HG02970 (cell line): ENCODE results near the gene MSI2.

Experiments used
- ATAC-seq: cut with Tn5 transposase; IDR thresholded peaks from one replicate; pipeline ENCODE4 v1.9.1; 2021; ENCODE audit warnings: mild to moderate bottlenecking, moderate library complexity, moderate number of reproducible peaks; ENCODE audit not compliant: unreplicated experiment, low FRiP score

The MSI2 gene

DNA sequence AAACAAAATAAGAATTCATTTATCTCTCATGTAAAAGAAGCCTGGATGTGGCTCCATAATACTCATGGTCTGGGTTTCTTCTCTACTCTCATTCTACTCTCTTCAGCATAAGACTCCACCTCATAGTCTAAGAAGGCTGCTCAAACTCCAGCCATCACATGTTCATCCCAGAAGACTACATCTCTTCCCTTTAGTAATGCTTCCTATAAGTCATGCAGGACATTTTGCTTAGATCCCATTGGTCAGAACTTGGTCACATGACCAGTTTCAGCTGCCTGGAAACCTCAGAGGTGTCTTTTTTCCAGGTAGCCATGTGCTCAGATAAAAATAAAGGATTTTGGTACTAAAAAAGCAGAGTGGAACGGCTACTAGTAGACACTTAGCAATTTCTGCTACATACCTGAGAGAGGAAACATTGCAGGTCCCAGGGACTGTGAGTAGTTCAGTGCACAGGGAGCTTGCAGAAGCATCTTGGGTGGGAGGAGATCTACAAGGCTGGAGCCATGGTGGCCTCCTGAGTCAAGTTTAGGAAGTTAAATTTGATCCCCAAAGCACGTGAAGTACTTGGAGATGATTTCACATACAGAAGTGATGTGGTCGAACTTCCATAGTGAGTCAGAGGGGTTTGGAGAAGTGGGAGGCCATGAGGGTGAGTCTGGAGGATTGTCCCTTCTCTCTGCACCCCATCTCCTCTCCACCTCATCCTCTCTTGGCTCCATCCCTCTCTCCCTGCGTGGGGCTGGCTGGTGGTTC, 378.6 kb downstream of the MSI2 start:
- ATAC-seq: no peak

DNA sequence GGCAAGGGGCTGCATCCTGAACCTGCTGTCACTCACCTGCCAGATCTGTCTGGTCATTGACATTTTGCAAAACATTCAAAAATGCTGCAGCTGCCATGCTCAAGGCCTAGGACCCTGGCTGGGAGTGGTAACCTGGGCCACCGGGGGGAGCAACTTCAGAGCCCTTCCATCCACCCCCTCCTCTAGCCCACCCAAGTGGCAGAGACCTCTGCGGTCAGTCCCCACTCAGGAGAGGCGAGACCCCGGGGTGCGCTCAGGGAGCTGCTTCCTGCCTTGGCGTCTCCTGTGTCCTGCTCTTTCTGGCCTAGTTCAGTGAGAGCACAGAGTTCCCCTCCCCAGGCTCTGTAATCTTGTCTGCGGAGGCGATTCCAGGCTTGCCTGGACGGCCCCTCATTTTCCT, 380.0 kb downstream of the MSI2 start:
- no peak for ATAC-seq

DNA sequence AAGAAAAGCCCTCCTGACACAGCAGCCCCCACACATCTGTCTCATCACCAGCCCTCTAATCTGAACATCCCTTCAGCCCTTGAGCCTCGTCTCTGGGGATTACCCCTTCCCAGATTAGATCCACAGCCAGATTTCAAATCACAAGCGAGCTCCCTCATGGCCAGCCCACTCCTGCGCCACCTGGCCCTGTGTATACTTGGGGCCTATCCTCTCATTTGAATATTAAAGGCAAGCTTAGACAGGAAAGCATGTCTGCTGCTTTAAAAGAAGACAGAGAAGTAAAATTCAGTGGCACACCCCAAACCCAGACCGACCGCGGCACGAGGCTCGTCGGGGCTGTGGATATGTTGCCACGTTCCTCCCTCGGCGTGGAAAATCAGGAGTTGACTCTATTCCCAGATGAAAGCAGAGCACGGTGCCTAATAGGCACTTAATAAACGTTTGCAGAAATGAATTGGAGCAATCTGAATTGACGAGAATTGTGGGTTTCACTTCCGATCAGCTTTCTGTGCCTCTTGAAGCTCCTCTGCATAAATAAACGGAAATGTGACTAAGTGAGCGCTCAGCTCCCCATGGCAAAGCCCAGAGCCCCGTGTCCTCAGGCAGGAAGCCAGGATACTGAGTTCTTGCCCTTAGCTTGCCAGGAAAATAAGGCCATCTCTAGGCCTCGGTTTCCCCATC, 380.8 kb downstream of the MSI2 start:
- ATAC-seq: no peak

DNA sequence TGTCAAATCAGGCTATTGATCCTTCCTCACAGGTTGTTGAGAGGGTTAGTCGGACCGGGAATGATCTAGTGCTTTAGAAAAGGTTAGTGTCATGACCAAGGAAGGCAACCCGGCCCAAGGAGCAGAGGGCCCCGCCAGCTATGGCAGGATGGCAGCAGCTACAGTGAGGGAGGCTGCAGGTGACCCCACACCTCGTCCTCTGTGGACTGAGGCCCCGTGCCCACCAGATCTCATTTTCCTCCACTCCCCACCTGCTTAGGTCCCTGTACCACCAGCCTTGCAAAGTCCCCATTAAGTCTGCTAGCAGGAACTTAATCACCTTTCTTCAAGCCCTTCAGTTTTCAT, 381.3 kb downstream of the MSI2 start:
- ATAC-seq: no peak

DNA sequence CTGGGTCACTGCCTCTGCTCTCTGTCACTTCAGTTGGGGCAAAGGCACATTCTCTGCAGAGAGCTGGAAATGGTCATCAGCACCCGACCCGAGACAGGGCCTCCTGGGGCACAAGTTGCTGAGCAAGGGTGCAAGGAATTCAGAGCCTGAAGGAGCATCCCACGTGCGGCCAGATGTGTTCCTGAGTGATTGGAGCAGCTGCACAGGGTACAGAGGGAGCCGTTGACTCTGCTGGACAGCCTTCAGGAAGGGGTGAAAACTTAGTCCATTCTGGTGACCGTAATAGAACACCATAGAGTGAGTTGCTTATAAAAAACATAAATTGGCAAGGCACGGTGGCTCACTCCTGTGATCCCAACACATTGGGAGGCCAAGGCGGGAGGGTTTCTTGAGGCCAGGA, 382.0 kb downstream of the MSI2 start:
- no peak for ATAC-seq

DNA sequence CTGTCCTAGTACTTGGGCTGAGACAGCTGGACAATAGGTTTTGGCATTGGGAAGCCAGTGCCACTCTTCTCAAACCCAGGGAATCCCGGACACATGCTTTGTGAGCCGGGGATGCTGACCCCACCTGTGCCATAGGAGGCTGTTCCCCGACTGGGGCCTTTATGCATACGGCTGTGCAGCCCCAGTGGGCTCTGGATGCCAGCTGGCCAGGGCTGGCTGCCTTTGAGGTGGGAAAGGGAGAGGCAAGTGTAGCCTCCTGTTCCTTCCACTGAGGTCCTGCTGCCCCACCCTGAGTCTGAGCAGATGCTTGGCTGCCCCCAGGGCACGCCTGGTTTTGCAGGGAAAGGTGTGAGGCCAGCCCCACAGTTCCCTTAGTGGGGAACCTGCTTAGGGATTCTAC, 383.1 kb downstream of the MSI2 start:
- ATAC-seq: no peak

DNA sequence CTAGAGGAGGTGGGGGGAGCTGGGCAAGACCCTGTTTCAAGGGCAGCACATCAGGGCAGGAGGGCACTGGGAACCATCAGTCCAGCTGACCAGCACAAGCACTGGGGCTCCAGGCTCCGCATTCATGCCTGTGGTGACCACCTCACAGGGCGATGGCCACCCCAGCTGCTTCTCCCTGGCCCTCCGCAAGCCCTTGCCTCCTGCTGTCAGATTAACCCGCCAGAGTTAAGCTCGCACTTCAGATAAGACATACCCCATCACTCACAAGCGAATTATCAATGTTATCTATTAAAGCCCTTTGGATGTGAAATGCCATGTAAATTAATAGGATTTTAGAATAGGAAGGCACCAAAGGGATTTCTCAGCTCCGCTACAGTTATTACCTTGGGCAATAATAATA, 383.8 kb downstream of the MSI2 start:
- ATAC-seq: no peak

DNA sequence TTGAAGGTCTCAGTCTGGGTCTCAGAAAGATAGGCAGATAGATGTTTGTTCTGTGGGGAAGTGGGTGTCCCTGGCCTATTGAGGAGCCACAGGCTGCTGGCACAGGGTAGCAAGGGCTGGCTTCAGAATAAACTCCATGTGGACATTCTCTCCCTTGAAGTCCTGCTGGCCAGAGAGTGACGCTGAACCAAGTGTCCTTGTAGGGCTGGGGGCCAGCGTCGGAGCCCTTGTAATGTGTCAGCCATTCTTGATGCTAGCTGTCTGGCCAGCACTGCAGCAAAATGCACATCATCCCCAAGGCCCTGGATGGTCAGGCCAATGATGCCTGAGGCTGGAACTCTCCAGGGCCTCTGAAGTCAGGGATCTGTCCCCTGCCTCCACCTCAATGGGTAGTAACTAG, 385.4 kb downstream of the MSI2 start:
- no peak for ATAC-seq

DNA sequence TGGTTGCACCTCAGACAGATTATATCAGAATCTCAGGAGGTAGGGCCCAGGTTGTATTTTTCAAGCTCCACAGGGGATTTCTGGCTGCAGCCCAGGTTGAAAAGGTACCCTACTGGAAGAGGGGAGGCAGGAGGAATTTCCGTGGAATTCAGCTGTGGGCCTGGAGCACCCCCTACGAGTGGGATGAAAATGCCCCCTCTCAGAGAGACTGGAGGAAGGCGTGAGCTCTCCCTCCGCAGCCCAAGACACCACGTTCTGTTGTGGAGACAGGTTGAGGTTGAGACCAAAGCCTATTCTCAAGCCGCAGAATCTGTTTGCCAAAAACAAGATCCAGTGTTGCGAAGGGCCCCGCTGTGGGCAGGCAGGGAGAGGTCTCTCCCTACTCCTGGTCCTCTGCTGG, 386.7 kb downstream of the MSI2 start:
- ATAC-seq: no peak

DNA sequence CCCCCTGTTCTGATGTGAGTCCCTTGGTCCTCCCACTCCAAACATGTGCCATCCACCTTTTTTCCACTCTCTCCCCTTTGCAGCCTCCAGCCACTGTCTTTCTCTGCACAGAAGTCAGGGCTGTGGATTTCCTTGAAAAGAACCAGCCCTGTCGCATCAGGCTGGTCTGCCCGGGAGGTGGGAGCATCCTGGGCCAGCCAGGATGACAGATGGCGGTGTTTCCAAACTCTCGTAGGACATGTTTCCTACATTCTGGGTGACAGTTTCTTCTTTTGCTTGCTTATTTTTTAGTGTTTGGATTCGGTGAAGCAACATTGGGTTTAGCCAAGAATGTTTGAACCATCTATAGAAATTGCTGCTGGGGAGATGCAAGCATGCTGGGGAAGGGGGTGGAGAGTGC, 388.0 kb downstream of the MSI2 start:
- no peak for ATAC-seq

DNA sequence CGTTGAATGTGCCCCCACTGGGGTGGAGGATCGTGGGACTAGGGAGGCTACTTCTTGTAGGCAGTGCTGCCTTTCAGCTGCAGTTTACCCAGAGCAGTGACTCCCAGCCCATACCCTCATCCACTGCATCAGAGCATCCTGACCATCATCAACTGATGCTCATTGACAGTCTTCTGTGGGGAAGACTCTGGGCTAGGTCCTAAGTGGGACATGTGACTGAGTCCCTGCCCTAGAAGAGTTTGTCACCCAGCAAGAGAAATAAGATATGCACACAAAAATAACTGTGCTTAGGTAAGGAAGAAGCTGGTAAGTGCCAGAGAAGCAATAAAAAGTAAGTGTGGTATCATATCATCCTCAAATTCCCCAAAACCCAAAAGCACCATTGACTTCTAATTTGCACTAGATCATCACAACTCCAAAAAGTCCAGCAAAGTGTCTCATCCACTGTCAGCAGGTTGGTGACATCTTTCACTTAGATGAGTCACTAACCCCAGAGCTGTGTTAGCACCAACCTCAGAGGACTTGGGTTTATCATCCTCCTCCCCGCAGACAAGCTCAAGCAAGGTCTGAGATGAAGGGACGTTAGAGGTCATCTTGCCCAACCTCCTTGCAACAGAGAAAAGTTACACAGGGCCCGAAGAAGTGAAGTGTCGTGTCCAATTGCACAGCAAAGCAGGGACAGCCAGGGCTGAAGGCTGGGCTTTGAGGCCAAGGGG, 389.8 kb downstream of the MSI2 start:
- ATAC-seq: no peak

DNA sequence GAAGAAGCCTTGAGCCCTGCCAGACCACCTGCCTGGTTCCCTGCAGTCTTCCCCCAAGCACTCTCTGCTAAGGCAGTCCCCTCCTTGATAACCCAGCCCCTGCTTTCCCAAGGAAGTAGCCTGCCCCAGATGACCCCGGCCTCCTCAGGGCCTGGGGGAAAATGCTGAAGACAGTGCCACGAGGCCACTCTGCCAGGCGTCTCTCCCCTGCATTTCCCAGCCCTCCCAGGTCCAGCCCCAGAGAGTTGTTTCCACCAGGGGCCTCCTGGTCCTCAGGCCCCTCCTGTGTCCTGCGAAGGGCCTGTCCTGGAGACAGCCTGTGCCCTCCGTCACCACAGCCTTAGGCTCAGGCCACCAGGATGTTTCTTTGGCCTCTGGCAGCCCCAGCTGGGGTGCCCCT, 392.4 kb downstream of the MSI2 start:
- ATAC-seq: no peak

DNA sequence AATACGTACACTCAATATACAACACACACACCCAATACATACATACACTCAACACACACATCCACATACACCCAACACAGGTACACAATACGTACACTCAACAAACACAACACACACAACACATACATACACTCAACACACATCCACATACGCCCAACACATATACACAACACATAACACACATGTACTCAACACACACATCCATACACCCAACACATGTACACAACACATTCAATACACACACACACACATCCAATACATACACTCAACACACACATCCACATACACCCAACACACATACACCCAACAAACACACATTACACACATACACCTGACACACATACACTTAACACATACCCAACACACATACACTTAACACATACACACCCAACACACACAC, 392.9 kb downstream of the MSI2 start:
- no peak for ATAC-seq

DNA sequence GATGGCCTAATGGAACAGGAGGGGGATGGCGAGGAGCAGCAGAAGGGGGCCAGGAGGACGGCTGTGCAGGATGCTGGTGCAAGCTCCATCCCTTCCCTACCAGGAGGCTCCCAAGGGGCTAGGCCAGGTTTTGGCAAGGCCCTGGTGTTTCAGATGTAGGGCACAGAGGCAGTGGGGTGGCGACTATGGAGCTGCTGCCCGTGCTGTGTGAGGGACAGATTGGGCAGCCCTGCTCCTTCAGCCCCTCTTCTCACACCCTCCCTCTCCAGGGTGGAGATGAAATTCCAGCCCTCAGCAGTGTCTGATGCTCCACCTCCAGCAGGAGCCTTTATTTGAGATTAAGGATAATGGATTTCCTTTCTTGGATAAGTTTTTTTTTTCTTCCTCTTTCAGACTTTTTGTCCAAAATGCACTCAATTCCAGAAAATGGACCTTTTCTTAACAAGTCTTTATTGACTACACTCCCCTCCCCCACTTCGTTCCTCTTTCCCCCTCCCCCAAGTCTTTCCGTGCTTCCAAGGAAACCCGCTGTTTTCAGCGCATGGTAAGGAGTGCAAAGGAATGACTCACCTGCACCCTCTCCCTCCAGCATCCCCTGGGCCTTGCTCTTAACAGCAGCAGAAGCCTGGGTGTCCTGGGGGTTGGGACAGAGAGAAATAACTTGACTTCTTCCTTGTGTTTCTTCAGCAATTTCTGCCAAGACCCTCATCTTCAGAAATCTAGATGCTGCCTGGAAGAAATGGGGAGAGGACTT, 393.6 kb downstream of the MSI2 start:
- no peak for ATAC-seq

DNA sequence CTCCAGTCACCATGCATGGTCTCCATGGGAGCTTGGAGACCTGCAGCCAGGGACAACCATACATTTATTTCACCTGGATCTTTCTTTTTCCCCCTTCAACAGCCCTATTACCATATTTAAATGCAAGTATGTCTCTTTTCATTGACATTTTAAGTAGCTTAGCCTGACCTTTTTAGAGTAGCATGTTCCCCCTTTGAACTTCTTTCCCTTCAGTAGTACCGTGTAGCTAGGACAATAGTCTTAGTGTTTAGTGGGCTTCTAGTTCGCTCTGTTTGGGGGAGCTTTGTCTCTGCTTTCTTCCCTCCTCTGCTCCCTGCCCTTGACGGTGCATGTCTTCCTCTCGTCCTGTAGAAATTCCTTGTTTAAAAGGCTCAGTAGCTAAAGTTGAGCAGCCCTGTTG, 394.2 kb downstream of the MSI2 start:
- no peak for ATAC-seq

DNA sequence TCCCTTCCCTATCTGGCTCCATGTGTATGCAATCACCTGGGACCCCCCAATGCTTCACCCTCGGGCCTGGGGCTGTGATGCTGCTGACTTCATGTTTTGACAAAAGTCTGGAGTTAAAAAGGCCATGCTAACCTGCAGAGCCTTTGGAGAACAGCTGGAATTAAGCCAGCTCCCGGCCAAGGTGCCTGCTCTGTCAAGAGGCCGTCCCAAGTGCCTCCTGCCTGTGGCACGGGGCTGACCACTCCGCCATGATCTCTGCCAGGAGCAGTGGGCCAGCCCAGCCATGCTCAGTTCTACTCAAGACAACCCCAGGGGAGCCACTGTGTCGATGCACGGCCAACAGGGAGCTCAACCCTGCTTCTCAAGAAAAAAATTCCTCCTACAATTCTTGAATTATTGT, 395.1 kb downstream of the MSI2 start:
- ATAC-seq: no peak

DNA sequence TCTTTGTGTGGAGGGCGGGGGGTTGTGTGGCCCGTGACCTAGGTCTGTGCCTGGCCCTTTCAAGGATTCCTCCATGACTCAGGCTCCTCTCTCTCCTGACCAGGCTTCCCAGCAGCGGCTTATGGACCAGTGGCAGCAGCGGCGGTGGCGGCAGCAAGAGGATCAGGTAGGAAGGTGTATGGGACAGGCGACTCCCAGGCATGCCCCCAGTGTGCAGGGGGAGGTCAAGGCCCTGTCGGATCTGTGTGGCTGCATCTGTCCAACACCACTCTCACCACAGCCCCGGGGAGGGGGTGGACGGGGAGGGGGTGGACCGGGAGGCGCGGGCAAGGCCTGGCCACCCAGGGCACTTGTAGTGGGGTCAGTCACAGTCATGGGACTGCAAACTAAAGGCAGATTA, 395.7 kb downstream of the MSI2 start:
- ATAC-seq: no peak

DNA sequence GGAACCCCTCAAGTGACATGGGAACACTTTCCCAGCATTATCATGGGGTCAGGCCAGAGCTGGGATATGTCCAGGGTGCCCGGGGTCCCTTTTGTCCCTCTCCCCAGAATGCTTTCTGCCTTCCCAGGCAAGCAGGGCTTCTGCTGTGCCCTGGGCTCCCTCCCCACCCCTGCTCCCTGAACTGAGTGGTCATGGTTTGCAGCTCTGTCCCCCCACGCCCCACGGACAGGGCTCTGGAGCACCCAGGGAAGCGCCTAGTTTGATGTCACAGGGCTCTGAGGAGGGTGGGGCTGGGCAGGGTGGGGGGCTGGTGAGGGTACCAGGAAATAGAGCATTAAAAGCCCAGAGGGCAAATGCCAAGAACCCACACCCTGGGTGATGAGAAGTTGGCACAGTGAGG, 396.5 kb downstream of the MSI2 start:
- ATAC-seq: no peak

DNA sequence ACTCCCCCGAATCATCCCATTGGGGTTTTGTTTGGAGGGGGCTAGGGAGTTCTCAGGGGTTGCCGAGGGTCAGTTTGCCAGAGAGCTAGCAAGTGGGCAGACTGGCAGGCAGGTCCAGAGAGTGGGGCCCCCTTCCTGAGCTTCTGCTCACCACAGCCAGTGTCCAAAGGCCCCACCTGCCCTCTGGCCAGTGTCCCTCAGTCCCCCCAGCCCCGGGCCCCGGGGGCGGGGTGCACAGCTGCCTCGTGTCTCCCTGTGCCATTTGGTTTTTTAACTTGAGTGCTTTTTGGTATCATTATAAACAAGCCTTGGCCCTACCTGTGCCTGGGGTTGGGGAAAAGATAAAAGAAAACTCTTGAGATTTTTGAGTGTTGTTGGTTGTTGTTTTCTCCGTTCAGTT, 397.0 kb downstream of the MSI2 start:
- no peak for ATAC-seq

DNA sequence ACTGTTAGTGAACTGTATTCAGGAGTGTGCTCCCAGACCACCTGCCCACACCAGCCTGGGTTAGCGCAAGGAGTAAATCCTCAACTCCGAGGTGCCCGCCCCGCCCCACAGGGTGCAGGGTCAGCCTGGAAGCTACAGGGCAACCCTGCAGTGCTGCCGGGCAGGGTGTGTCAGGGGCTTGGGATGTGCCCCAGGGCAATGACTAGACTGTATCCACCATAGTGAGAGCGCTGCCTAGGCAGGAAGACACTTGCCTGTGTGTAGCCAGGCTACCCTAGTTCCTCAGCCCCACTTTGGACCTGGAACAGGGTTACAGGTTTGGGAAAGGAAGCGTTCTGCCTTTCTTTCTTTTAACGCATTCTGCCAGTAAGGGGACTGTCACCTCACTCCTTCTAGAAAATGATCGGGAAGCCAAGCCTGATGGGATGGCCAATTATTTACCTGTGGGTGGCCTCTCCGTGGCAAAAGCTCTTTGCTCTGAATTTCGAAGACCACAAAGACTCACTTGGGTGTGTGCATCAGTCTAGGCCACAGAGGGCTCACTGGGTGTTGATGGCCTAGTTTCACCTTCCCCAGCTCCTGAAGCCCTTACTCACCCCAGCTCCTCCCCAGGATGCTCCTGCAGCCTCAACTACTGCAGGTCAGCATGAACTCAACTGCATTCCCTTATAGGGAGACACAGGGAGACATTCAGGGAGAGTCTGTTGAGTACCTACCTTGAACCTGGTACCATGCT, 397.9 kb downstream of the MSI2 start:
- no peak for ATAC-seq

DNA sequence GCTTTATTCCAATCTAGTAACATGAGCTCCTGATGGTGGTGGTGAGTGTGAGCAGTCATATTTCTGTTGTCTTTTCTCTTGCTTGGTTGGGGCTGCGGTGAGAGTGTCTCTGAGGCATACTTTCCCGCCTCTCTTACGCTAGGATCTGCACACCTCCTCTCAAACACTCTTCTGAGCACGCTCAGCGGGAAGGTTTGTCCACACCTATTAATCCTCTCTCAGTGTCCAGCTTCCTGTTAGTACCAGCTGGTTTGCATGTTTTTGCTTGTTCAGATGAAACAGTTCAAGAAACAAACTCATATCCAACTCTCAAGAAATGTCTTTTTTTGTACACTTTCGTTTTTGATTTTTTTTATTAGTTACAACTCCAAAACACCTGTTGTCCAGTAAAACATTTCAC, 399.2 kb downstream of the MSI2 start:
- ATAC-seq: no peak
